Ramos (cell line): ENCODE data around the gene ST3GAL3.

Source experiments
- in situ Hi-C: fragments of 300-500 bp; cut with MboI; formaldehyde crosslinking; loops from one replicate; pipeline ENCODE4 v1.14.3; 2022; ENCODE audit warnings: low sequenced_read_pairs; ENCODE audit not compliant: unreplicated experiment

The ST3GAL3 gene

DNA sequence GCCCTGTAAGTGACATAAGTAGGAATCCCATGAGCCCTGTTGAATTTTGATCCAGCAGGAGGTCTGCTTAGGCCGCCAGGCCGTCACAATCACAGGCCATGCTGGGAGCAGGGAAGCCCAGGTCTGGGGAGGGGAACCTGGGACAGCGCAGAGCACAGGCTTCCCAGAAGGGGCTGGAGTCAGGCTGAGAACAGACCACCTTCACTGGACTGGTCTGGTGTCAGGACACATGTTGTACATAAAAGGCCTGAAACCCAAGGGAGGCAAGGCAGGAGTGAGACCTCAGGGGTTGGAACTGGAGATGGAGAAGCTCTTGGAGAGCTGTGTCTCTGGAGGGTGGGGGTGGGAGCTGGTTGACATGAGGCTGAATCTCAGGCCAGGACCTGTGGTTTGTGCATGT, 163.0 kb downstream of the ST3GAL3 start:
- in situ Hi-C loops, result no loop called here

DNA sequence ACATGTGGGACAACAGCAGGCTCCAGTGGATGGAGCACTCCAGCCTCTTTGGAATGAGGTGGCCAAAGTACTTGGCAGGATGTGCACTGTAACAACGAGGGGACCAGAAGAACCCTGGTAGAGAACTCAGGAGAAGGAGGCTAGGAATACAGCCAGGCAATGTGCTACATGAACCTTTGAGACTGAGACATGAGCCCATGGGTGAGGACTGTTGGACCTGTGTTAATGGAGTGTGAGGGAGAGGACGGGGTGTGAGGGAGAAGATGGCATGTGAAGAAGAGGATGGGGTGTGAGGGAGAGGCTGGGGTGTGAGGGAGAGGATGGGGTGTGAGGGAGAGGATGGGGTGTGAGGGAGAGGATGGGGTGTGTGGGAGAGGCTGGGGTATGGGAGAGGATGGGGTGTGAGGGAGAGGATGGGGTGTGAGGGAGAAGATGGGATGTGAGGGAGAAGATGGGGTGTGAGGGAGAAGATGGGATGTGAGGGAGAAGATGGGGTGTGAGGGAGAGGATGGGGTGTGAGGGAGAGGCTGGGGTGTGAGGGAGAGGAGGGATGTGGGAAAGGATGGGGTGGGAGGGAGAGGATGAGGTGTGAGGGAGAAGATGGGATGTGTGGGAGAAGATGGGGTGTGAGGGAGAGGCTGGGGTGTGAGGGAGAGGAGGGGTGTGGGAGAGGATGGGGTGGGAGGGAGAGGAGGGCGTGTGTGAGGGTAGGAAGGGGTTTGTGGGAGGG, 164.0 kb downstream of the ST3GAL3 start:
- in situ Hi-C loops, result no loop called here

DNA sequence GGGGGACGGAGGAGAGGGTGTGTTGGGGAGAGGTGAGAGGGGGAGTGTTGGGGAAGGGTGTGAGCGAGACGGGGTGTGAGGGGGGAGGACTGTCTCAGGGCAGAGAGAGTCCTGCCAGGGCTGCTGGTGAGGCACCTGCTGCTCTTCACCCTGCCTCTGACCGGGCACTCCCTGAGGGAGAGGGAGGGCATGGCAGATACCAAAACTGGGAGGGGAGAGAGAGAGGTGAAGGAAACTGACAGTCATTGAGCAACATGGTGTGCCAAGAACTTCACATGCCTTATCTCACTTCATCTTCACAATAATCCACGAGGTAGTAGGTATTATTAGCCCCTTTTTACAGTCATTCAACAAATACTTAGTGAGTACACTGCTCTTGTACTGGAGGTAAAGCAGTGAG, 164.9 kb downstream of the ST3GAL3 start:
- in situ Hi-C loops, result no loop called here

DNA sequence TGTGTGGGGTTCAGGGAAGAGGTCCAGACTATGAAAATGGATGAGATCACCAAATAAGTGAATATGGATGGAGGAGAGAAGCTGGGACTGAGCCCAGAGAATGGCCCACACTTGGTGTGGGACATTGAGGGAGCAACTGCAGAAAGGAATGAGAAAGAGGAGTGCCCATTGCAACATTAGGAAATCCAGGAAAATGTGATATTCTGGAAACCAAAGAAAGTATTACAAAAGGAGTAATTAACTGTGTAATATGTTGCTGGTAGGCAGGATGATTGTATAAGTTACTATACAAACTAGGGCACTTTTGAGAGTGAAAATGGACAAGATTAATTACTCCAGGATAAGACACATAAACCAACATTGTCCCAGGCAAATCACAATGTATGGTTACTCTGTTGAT, 166.5 kb downstream of the ST3GAL3 start:
- in situ Hi-C loops, result no loop called here

- in situ Hi-C loops, result no loop called here
Measured at GRCh38 chr1:43874716-43875115, 167.4 kb downstream of the ST3GAL3 start.

DNA sequence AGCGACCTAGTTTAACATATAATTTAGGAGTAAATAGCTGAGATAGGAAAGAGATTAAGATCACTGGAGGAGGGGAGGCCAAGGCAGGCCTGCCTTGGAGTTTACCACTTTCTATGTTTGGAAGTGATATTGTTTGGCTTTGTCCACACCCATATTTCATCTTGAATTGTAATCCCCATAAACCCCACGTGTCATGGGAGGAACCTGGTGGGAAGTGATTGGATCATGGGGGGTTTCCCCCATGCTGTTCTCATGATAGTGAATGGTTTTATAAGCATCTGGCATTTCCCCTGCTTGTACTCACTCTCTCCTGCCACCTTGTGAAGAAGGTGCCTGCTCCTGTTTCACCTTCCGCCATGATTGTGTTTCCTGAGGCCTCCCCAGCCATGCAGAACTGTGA, 168.0 kb downstream of the ST3GAL3 start:
- in situ Hi-C loops, result no loop called here

GRCh38 chr1:43877101-43877500, 169.8 kb downstream of the ST3GAL3 start:
- in situ Hi-C loops, result no loop called here

DNA sequence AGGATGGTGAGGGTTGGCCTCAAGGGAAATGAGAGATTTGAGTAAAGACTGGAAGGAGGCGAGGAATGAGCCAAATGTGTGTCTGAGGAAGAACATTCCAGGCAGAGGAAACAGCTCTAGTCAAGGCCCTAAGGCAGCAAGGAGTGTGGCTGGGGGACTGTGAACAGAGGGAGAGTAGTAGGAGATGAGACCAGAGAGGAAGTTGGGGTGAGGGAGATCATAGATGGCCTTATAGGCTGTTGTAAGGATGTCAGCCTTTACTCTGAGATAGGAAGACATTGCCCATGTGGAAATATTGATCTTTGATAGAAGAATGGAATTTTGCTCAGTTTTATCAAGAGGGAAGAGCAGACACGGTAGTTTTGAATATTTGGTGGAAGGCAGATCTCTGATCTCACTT, 171.1 kb downstream of the ST3GAL3 start:
- in situ Hi-C loops, result no loop called here

GRCh38 chr1:43878854-43879253, 171.5 kb downstream of the ST3GAL3 start:
- in situ Hi-C loops, result no loop called here

DNA sequence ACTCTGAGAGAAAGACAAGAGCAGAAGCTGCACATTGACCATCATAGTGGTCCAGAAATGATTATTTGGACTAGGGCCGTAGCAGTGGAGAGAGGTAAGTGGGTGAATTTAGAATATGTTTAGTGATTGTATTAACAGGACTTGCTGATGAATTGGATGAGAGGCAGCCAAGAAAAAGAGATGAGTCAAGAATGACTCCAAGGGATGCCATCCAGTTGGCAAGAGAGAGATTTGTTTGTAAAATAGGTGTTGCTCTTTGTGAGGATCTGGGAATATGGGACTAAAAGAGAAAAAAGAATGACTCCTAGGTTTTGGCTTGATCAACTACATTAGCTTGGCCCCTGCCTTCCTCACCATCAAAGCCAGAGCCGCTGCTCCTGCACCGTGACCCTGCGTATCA, 172.1 kb downstream of the ST3GAL3 start:
- in situ Hi-C loops, result no loop called here

GRCh38 chr1:43879996-43880395, 172.7 kb downstream of the ST3GAL3 start:
- in situ Hi-C loops, result no loop called here

GRCh38 chr1:43880604-43881003, 173.3 kb downstream of the ST3GAL3 start:
- in situ Hi-C loops, result no loop called here

DNA sequence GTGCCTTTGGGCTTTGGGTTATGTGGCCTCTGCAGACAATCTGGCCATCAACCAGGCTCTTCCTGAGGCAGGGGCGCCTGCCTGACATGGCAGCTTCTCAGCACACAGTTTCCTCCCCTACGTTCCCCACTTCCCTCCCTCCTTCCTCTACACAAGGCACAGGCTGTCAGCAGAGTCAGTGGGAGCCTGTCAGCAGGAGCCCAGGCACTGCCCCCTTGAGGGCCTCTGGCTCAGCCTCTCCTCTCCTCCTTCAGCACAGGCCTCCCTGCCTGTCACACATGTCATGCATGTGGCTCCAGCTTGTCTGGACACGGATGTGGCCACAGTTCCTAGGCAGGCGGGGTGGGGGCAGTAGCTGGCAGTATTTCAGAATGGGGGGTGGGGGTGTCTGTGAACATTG, 174.1 kb downstream of the ST3GAL3 start:
- in situ Hi-C loops, result no loop called here

GRCh38 chr1:43882763-43883162, 175.4 kb downstream of the ST3GAL3 start:
- in situ Hi-C loops, result no loop called here

DNA sequence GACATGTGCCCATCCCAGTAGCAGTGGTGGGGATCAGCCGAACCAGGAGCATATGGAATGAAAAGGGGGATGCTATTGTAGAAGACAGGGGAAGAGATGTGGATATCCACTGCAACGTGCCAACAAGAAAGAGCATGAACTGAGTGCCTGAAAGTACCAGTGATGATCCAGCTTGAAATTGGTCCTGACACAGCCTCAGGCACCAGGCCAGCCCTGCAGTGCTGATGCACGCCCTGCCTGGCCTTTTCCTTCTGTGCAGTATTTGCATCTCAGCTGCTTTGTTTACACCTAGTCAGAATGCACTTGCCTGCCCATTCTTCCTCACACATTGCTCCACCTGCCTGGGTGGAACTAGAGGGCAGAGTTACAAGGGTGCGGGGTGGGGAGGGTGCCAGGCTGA, 176.0 kb downstream of the ST3GAL3 start:
- in situ Hi-C loops, result no loop called here

GRCh38 chr1:43885279-43885801, 178.0 kb downstream of the ST3GAL3 start:
- in situ Hi-C loops, result no loop called here

DNA sequence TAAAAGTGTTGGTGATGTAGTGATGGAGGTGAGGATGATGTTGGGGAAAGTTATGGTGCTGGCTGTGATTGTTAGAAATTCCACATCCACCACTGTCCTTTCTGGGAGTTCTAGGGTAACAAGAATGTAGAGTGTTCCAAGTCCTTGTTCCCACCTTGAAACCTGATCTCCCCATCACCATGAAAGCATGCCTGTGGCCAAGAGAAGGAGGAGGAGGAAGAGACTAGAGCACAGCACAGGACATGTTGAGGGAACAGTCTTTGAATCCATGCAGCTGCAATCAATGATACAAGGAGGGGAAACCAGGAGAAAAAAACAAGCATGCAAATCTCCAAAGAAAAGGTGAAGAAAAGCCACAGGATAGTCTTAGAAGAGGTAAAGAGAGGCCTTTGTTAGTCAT, 180.4 kb downstream of the ST3GAL3 start:
- in situ Hi-C loops, result no loop called here

DNA sequence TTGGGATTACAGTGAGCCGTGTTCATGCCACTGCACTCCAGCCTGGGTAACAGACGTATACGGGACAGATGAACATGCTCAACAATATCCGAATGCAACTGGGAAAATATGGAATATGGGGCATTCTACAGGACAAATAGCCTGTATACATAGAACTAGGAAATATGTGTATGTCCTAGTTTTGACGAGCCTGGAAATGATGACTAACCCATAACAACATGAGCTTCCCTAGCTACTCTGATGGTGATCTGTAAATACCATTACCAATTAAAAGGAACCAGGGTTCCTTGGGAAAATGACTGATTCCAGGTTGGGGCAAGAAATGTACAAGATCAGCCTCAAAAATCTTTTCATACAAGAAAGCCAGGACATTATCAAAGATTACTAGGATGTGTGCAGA, 183.5 kb downstream of the ST3GAL3 start:
- in situ Hi-C loops, result no loop called here

DNA sequence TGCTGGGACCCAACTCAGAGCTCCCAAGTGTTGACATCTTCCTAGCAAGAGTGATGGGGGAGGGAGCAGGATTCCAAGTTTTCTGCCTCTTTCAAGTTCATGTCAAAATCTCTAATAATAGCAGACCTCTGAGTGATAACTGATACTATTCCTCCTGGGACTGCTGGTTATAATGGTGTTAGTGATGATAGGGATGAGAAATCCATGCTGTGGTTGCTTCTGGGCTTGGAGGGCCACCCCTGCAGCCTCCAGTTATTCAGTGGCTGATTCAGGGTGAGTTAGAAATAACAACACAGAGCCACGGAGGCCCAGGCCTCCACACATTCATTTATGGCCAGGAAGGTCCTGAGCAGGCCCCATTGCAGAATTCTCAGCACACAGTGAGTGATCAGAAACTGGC, 185.7 kb downstream of the ST3GAL3 start:
- in situ Hi-C loops, result no loop called here

DNA sequence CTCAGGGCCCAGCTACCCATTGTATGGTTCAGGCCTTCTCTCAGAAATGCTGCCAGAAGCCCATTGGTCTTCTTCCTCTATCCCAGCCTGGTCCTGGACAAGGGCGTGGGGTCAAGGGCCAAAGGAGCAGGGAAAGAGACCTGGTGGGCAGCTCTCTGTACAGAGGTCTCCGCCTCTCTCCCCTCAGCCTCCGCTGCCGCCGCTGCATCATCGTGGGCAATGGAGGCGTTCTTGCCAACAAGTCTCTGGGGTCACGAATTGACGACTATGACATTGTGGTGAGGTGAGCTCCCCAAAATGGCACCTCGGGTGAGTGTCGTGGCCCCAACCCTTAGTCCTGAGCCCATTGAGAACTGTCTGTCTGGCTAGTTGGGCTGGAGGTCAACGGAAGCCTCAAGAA, 191.6 kb downstream of the ST3GAL3 start:
- in situ Hi-C loops, result no loop called here

DNA sequence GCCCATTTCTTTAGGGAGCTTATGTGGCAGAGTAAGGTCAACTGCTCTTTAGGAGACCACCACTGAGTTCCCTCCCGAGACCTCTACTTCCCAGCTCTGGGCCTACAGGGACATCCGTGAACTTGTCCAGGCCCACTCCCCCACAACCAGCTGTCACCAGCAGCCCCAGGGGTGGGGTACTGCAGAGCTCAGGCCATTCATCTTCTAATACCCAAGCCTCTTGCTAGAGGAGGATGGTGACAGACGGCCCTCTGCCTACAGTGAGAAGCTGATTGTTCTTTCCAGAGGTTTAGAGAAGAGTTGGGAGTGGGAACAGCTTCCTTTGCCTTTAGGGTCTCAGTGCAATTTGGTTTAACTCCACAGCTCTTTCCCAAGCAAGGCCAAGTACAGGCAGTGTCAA, 193.1 kb downstream of the ST3GAL3 start:
- in situ Hi-C loops, result no loop called here

GRCh38 chr1:43901196-43901961, 194.0 kb downstream of the ST3GAL3 start:
- in situ Hi-C loops, result no loop called here
